DOHH2 (cell line): ENCODE results near the gene TIGIT.

Experiments
- H3F3A ChIP-seq: fragments of 200-600 bp; sonication (generic), shearing (Covaris generic); 2 replicates; pipeline ENCODE4 v1.6.0; 2016; ENCODE audit warnings: antibody characterized with exemption, mild to moderate bottlenecking; ENCODE audit not compliant: control insufficient read depth, insufficient read depth
- H3K27ac ChIP-seq: fragments of 200-600 bp; sonication (generic); 2 replicates; pipeline ENCODE4 v1.5.1; 2014; ENCODE audit warnings: low read depth, mild to moderate bottlenecking, low read length, moderate library complexity
- H3K27me3 ChIP-seq: fragments of 200-600 bp; sonication (generic); 2 replicates; pipeline ENCODE4 v1.6.1; 2014; ENCODE audit warnings: mild to moderate bottlenecking, low read length, mixed read lengths; ENCODE audit not compliant: control insufficient read depth
- H3K36me3 ChIP-seq: fragments of 200-600 bp; sonication (generic); 2 replicates; pipeline ENCODE4 v1.6.1; 2014; ENCODE audit warnings: mild to moderate bottlenecking, low read length, moderate library complexity, mixed read lengths; ENCODE audit not compliant: control insufficient read depth
- H3K4me1 ChIP-seq: fragments of 200-600 bp; sonication (generic); 2 replicates; pipeline ENCODE4 v1.6.1; 2014; ENCODE audit warnings: mild to moderate bottlenecking, low read length, mixed read lengths; ENCODE audit not compliant: control insufficient read depth
- H3K4me2 ChIP-seq: fragments of 200-600 bp; sonication (generic); 2 replicates; pipeline ENCODE4 v1.6.0; 2014; ENCODE audit warnings: mild to moderate bottlenecking, low read length, moderate library complexity
- H3K4me3 ChIP-seq: fragments of 200-600 bp; sonication (generic); 2 replicates; pipeline ENCODE4 v1.5.1; 2014; ENCODE audit warnings: mild to moderate bottlenecking, low read length, mixed read lengths
- H3K79me2 ChIP-seq: fragments of 200-600 bp; sonication (generic); 2 replicates; pipeline ENCODE4 v1.6.1; 2014; ENCODE audit warnings: mild to moderate bottlenecking, low read length, mixed read lengths; ENCODE audit not compliant: control insufficient read depth
- H3K9me2 ChIP-seq: fragments of 200-600 bp; sonication (generic); replicated peaks from 2 replicates; pipeline ENCODE4 v1.6.1; 2014; ENCODE audit warnings: mild to moderate bottlenecking, low read length, mixed read lengths; ENCODE audit not compliant: control insufficient read depth
- H3K9me3 ChIP-seq: fragments of 200-600 bp; sonication (generic); 2 replicates; pipeline ENCODE4 v1.6.1; 2014; ENCODE audit warnings: antibody characterized with exemption, low read length, mixed read lengths; ENCODE audit not compliant: control insufficient read depth, insufficient read depth
- H4K20me1 ChIP-seq: fragments of 200-600 bp; sonication (generic); 2 replicates; pipeline ENCODE4 v1.6.0; 2014; ENCODE audit warnings: low read depth, mild to moderate bottlenecking, antibody characterized with exemption, low read length, moderate library complexity; ENCODE audit not compliant: control insufficient read depth, insufficient read depth
- EZH2phosphoT487 ChIP-seq: fragments of 200-600 bp; sonication (generic); IDR thresholded peaks from 2 replicates; pipeline ENCODE4 v1.6.1; 2017; ENCODE audit warnings: borderline replicate concordance, mild to moderate bottlenecking, antibody characterized with exemption, low read length, moderate library complexity, mixed read lengths
- TF ChIP-seq, protein P1 (sequence below): fragments of 200-600 bp; sonication (generic); IDR thresholded peaks from one replicate; pipeline ENCODE4 v1.5.1; 2014; ENCODE audit warnings: antibody characterized with exemption, mild to moderate bottlenecking, low read depth, low read length; ENCODE audit not compliant: poor library complexity, severe bottlenecking

TIGIT gene

DNA sequence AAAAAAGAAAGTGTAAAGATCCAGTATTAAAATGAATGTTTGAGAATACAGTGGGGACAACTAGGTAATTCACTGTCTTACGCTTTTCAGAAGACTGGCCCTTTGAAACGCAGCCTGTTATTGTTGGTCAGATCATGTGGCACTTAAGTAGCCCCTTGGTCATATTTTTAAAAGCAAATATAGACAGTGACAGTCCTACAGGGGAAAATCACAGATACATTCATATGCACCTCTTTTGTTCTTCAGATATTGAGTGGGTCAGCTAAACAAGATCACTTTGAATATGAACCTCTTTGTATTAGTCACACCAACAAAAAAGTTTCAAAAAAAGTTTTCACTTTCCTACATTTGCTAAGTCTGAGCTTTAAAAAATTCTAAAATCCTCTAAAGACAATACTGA lies 36.0 kb downstream of the TIGIT start:
- no peaks in the 10 kb centered on the region for H3K27me3 ChIP-seq
- no peaks in the 10 kb centered on the region for H3K79me2 ChIP-seq
- TF ChIP-seq, protein P1, sequence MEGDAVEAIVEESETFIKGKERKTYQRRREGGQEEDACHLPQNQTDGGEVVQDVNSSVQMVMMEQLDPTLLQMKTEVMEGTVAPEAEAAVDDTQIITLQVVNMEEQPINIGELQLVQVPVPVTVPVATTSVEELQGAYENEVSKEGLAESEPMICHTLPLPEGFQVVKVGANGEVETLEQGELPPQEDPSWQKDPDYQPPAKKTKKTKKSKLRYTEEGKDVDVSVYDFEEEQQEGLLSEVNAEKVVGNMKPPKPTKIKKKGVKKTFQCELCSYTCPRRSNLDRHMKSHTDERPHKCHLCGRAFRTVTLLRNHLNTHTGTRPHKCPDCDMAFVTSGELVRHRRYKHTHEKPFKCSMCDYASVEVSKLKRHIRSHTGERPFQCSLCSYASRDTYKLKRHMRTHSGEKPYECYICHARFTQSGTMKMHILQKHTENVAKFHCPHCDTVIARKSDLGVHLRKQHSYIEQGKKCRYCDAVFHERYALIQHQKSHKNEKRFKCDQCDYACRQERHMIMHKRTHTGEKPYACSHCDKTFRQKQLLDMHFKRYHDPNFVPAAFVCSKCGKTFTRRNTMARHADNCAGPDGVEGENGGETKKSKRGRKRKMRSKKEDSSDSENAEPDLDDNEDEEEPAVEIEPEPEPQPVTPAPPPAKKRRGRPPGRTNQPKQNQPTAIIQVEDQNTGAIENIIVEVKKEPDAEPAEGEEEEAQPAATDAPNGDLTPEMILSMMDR = no peak
- TF ChIP-seq EZH2phosphoT487 = no peak
- H3F3A ChIP-seq = no peaks in the 10 kb centered on the region
- H4K20me1 ChIP-seq = no peaks in the 10 kb centered on the region
- H3K4me1 ChIP-seq = no peaks in the 10 kb centered on the region
- H3K27ac ChIP-seq = no peak overlapping the region
- no peak overlapping the region for H3K4me2 ChIP-seq
- peaks cover 12% of the 10 kb centered on the region for H3K36me3 ChIP-seq
- no peak overlapping the region for H3K4me3 ChIP-seq
- H3K9me3 ChIP-seq = peaks cover 4% of the 10 kb centered on the region; the same call in 1 of the 2 replicates
- H3K9me2 ChIP-seq = no peaks in the 10 kb centered on the region

DNA sequence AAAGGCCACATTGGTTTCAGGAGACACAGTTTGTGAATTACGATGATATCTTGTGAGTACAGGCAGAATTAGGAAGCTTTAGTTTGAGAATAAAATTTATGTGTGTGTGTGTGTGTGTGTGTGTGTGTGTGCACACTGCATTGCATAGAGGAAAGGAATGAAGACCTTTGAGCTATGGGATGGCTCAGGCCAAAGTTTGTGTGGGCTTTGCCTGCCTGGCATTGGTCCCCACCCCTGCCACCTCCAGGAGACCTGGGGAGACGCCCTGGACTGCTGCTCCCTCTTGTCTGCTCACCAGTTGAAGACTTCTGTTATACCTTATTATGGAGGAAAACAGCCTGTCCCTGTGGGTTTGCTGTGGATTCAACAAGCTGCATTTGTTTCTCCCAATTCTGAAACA lies 37.2 kb downstream of the TIGIT start:
- Histone ChIP-seq H3K9me2 (no peaks in the 10 kb centered on the region), H3K4me2 (no peak overlapping the region), H3K27me3 (no peaks in the 10 kb centered on the region), H3K27ac (no peak overlapping the region), H3K4me3 (no peak overlapping the region), H3K9me3 (peaks cover 4% of the 10 kb centered on the region; the same call in 1 of the 2 replicates), H3K79me2 (no peaks in the 10 kb centered on the region), H3K36me3 (peaks cover 17% of the 10 kb centered on the region), H3K4me1 (no peaks in the 10 kb centered on the region), H3F3A (no peaks in the 10 kb centered on the region), H4K20me1 (no peaks in the 10 kb centered on the region)
- TF ChIP-seq EZH2phosphoT487 = no peak
- TF ChIP-seq, protein P1 = no peak

DNA sequence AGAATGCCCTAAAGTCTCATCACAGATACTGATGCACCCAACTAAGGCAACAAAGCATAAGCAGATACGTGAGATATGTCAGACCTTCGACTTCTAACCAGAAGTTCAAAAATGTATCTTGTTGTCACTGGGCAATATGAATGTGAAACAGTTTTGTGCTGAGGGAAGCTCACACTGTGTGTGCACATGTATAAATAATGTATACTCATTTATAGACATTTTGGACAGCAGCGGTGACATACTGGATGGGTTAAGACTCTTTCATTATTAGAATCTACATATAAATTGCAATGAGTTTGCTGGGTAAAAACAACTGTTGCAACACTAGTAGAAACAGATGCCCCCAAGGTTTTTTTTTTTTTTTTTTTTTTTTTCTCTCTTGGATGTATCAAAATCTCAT lies 37.9 kb downstream of the TIGIT start:
- no peaks in the 10 kb centered on the region for H4K20me1 ChIP-seq
- H3K4me2 ChIP-seq = no peak overlapping the region
- peaks cover 19% of the 10 kb centered on the region for H3K36me3 ChIP-seq
- H3K9me3 ChIP-seq = peaks cover 4% of the 10 kb centered on the region; the same call in 1 of the 2 replicates
- no peak overlapping the region for H3K4me3 ChIP-seq
- H3K27ac ChIP-seq = no peak overlapping the region
- no peaks in the 10 kb centered on the region for H3K27me3 ChIP-seq
- H3K79me2 ChIP-seq = no peaks in the 10 kb centered on the region
- H3F3A ChIP-seq = no peaks in the 10 kb centered on the region
- no peaks in the 10 kb centered on the region for H3K4me1 ChIP-seq
- TF ChIP-seq EZH2phosphoT487 = no peak
- TF ChIP-seq, protein P1 = no peak
- no peaks in the 10 kb centered on the region for H3K9me2 ChIP-seq
